Loucy (cell line): ENCODE results near the gene GDPGP1.

Source experiments
- H2AFZ ChIP-seq: fragments of 200-600 bp; sonication (generic); 2 replicates; pipeline ENCODE4 v1.6.0; 2016; ENCODE audit warnings: antibody characterized with exemption, mild to moderate bottlenecking, low read length, moderate library complexity
- H3F3A ChIP-seq: fragments of 200-600 bp; 2 replicates; pipeline ENCODE4 v1.6.0; 2016; ENCODE audit warnings: antibody characterized with exemption, low read depth, mild to moderate bottlenecking
- H3K27me3 ChIP-seq: fragments of 200-600 bp; sonication (generic); 2 replicates; pipeline ENCODE4 v1.6.1; 2014; ENCODE audit warnings: low read length, mild to moderate bottlenecking; ENCODE audit not compliant: insufficient read depth, poor library complexity, severe bottlenecking
- H3K36me3 ChIP-seq: fragments of 200-600 bp; sonication (generic); 2 replicates; pipeline ENCODE4 v1.6.1; 2016; ENCODE audit warnings: low read length; ENCODE audit not compliant: insufficient read depth
- H3K4me1 ChIP-seq: fragments of 200-600 bp; sonication (generic); 2 replicates; pipeline ENCODE4 v1.5.1; 2014; ENCODE audit warnings: low read length, mild to moderate bottlenecking; ENCODE audit not compliant: insufficient read depth, poor library complexity, severe bottlenecking
- H3K4me2 ChIP-seq: fragments of 200-600 bp; sonication (generic); 2 replicates; pipeline ENCODE4 v1.6.0; 2014; ENCODE audit warnings: antibody characterized with exemption, low read length, low read depth, mild to moderate bottlenecking; ENCODE audit not compliant: poor library complexity, severe bottlenecking
- H3K4me3 ChIP-seq: fragments of 200-600 bp; sonication (generic); 2 replicates; pipeline ENCODE4 v1.5.1; 2014; ENCODE audit warnings: low read length, mild to moderate bottlenecking, mixed read lengths; ENCODE audit not compliant: poor library complexity, severe bottlenecking
- H3K79me2 ChIP-seq: fragments of 200-600 bp; sonication (generic); 2 replicates; pipeline ENCODE4 v1.6.1; 2014; ENCODE audit warnings: low read length; ENCODE audit not compliant: insufficient read depth
- H3K9ac ChIP-seq: fragments of 200-600 bp; sonication (generic); 2 replicates; pipeline ENCODE4 v1.6.0; 2014; ENCODE audit warnings: mild to moderate bottlenecking, low read depth, low read length, moderate library complexity; ENCODE audit not compliant: poor library complexity, severe bottlenecking
- H3K9me2 ChIP-seq: fragments of 200-600 bp; sonication (generic); replicated peaks from 2 replicates; pipeline ENCODE4 v1.6.1; 2016; ENCODE audit warnings: low read depth, low read length, mixed read lengths
- H3K9me3 ChIP-seq: fragments of 200-600 bp; sonication (generic); 2 replicates; pipeline ENCODE4 v1.6.1; 2014; ENCODE audit warnings: mild to moderate bottlenecking, antibody characterized with exemption, low read length, low read depth; ENCODE audit not compliant: insufficient read depth
- H4K20me1 ChIP-seq: fragments of 200-600 bp; sonication (generic); 2 replicates; pipeline ENCODE4 v1.6.0; 2014; ENCODE audit warnings: antibody characterized with exemption, low read length, mild to moderate bottlenecking; ENCODE audit not compliant: insufficient read depth, poor library complexity, severe bottlenecking
- EZH2phosphoT487 ChIP-seq: fragments of 200-600 bp; IDR thresholded peaks from 2 replicates; pipeline ENCODE4 v1.6.1; 2018; ENCODE audit warnings: antibody characterized with exemption, mild to moderate bottlenecking, moderate library complexity, borderline replicate concordance
- TF ChIP-seq, protein P1 (sequence below): fragments of 200-600 bp; sonication (generic); conservative IDR thresholded peaks from 2 replicates; pipeline ENCODE4 v1.5.1; 2014; ENCODE audit warnings: mild to moderate bottlenecking, antibody characterized with exemption, low read length

The GDPGP1 gene

DNA sequence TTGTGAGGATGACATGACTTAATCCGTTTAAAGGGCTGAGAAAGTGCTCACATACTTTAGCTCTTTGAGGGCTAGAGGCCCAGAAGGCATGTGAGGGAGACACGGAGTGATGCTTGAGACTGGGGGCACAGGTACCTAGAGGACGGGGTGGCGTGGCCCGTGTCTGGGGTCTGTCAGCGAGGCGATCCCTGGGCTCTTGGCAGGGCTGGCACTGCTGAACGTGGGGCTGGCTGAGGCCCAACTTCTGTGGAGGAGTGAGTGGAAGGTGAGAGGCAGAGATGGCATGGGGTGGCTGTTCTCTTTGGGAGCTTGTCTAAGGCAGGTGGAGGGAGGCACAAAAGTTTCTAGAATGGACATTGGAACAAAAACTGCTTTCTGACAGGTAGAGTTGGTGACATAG lies 23.4 kb upstream of the GDPGP1 start:
- Histone ChIP-seq H3K9me3 (no peaks in the 10 kb centered on the region), H3K27me3 (no peaks in the 10 kb centered on the region), H3K9me2 (no peaks in the 10 kb centered on the region), H3F3A (no peaks in the 10 kb centered on the region), H3K9ac (no peak overlapping the region), H3K79me2 (peaks cover 44% of the 10 kb centered on the region; the same call in 1 of the 2 replicates), H2AFZ (no peak overlapping the region), H4K20me1 (peaks cover 3% of the 10 kb centered on the region), H3K4me2 (no peak overlapping the region), H3K36me3 (no peaks in the 10 kb centered on the region), H3K4me3 (no peak overlapping the region), H3K4me1 (peaks cover 14% of the 10 kb centered on the region)
- TF ChIP-seq EZH2phosphoT487 = no peak
- TF ChIP-seq, protein P1, sequence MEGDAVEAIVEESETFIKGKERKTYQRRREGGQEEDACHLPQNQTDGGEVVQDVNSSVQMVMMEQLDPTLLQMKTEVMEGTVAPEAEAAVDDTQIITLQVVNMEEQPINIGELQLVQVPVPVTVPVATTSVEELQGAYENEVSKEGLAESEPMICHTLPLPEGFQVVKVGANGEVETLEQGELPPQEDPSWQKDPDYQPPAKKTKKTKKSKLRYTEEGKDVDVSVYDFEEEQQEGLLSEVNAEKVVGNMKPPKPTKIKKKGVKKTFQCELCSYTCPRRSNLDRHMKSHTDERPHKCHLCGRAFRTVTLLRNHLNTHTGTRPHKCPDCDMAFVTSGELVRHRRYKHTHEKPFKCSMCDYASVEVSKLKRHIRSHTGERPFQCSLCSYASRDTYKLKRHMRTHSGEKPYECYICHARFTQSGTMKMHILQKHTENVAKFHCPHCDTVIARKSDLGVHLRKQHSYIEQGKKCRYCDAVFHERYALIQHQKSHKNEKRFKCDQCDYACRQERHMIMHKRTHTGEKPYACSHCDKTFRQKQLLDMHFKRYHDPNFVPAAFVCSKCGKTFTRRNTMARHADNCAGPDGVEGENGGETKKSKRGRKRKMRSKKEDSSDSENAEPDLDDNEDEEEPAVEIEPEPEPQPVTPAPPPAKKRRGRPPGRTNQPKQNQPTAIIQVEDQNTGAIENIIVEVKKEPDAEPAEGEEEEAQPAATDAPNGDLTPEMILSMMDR = no peak

- H3F3A ChIP-seq = no peaks in the 10 kb centered on the region
- no peaks in the 10 kb centered on the region for H3K27me3 ChIP-seq
- TF ChIP-seq, protein P1 = no peak
- TF ChIP-seq EZH2phosphoT487 = no peak
- peaks cover 3% of the 10 kb centered on the region for H4K20me1 ChIP-seq
- no peaks in the 10 kb centered on the region for H3K9me3 ChIP-seq
- H3K9me2 ChIP-seq = no peaks in the 10 kb centered on the region
- H2AFZ ChIP-seq = no peak overlapping the region
- H3K9ac ChIP-seq = no peak overlapping the region
- H3K4me1 ChIP-seq = peaks cover 10% of the 10 kb centered on the region
- H3K4me3 ChIP-seq = no peak overlapping the region
- H3K4me2 ChIP-seq = no peak overlapping the region
- H3K79me2 ChIP-seq = peaks cover 39% of the 10 kb centered on the region; the same call in 1 of the 2 replicates
- H3K36me3 ChIP-seq = no peaks in the 10 kb centered on the region
These were observed 23.0 kb upstream of the GDPGP1 start for GRCh38 chr15:90211009-90211408.

- H4K20me1 ChIP-seq = peaks cover 3% of the 10 kb centered on the region
- H2AFZ ChIP-seq = no peak overlapping the region
- no peaks in the 10 kb centered on the region for H3K9me2 ChIP-seq
- no peak for TF ChIP-seq EZH2phosphoT487
- TF ChIP-seq, protein P1 = no peak
- peaks cover 9% of the 10 kb centered on the region for H3K4me1 ChIP-seq
- no peak overlapping the region for H3K4me3 ChIP-seq
- H3K9me3 ChIP-seq = no peaks in the 10 kb centered on the region
- H3K79me2 ChIP-seq = peaks cover 34% of the 10 kb centered on the region; the same call in 1 of the 2 replicates
- no peak overlapping the region for H3K9ac ChIP-seq
- no peak overlapping the region for H3K4me2 ChIP-seq
- H3F3A ChIP-seq = no peaks in the 10 kb centered on the region
- H3K36me3 ChIP-seq = no peaks in the 10 kb centered on the region
- no peaks in the 10 kb centered on the region for H3K27me3 ChIP-seq
These were observed 22.4 kb upstream of the GDPGP1 start for GRCh38 chr15:90211440-90212143.
